PC-3 (cell line): ENCODE results near the gene KCNQ1. TPM values are rescaled to one million over a fixed set of nuclear protein-coding genes. Genes with fewer than 3 reads are reported as not detected.

Experiments used
- ATAC-seq: fragments of 200-7000 bp; cut with Tn5 transposase; 2 replicates; pipeline ENCODE4 v1.9.1; 2020; ENCODE audit warnings: mild to moderate bottlenecking, moderate library complexity
- BruUV-seq: library from RNA; stranded (reverse); fragments of 400-500 nt; replicated peaks from 2 replicates; lab custom pipeline; 2021; lab: Mats Ljungman, UMichigan
- CTCF ChIA-PET: fragments of 300-600 bp; sonication (Branson Sonifier 250); formaldehyde crosslinking; loops from one replicate; lab custom pipeline; 2022; ENCODE audit warnings: antibody characterized with exemption; lab: Charles Lee
- POLR2A ChIA-PET: fragments of 300-600 bp; sonication (Branson Sonifier 250); formaldehyde crosslinking; loops from one replicate; lab custom pipeline; 2022; ENCODE audit warnings: antibody characterized with exemption; ENCODE audit not compliant: unreplicated experiment; lab: Charles Lee
- DNase-seq: peaks from one replicate; pipeline ENCODE4 v3.0.0-alpha.2; 2015
- H2AFZ ChIP-seq: fragments of 300-600 bp; sonication (generic); 2 replicates; pipeline ENCODE4 v1.6.0; 2016; ENCODE audit warnings: antibody characterized with exemption, low read length
- H3F3A ChIP-seq: fragments of 300-600 bp; sonication (generic); one replicate; pipeline ENCODE4 v1.6.0; 2017; ENCODE audit warnings: antibody characterized with exemption, low read length, control low read depth, mild to moderate bottlenecking; ENCODE audit not compliant: unreplicated experiment
- H3K27ac ChIP-seq: fragments of 300-600 bp; sonication (generic); 2 replicates; pipeline ENCODE4 v1.5.1; 2016; ENCODE audit warnings: mild to moderate bottlenecking, low read length
- H3K27me3 ChIP-seq: fragments of 300-600 bp; sonication (generic); 2 replicates; pipeline ENCODE4 v1.6.1; 2016; ENCODE audit warnings: low read length, mixed read lengths
- H3K36me3 ChIP-seq: fragments of 300-600 bp; sonication (generic); 2 replicates; pipeline ENCODE4 v1.6.1; 2016; ENCODE audit warnings: low read depth, mixed run types, low read length, mixed read lengths
- H3K4me1 ChIP-seq: fragments of 300-600 bp; sonication (generic); 2 replicates; pipeline ENCODE4 v1.5.1; 2016; ENCODE audit warnings: low read length; ENCODE audit not compliant: insufficient read depth
- H3K4me2 ChIP-seq: fragments of 300-600 bp; sonication (generic); 2 replicates; pipeline ENCODE4 v1.6.0; 2016; ENCODE audit warnings: low read length
- H3K4me3 ChIP-seq: fragments of 300-600 bp; sonication (generic); 2 replicates; pipeline ENCODE4 v1.5.1; 2016; ENCODE audit warnings: mild to moderate bottlenecking, low read length, mixed read lengths
- H3K79me2 ChIP-seq: fragments of 300-600 bp; sonication (generic); 2 replicates; pipeline ENCODE4 v1.6.1; 2017; ENCODE audit warnings: low read length, mixed read lengths
- H3K9ac ChIP-seq: fragments of 300-600 bp; sonication (generic); 2 replicates; pipeline ENCODE4 v1.6.0; 2016; ENCODE audit warnings: mild to moderate bottlenecking, low read length
- H3K9me2 ChIP-seq: fragments of 300-600 bp; sonication (generic); replicated peaks from 2 replicates; pipeline ENCODE4 v1.6.1; 2016; ENCODE audit warnings: mixed run types, low read length, mixed read lengths
- H3K9me3 ChIP-seq: fragments of 300-600 bp; sonication (generic); 2 replicates; pipeline ENCODE4 v1.6.1; 2016; ENCODE audit warnings: low read length, mixed read lengths
- H4K20me1 ChIP-seq: fragments of 300-600 bp; sonication (generic); 2 replicates; pipeline ENCODE4 v1.6.1; 2016; ENCODE audit warnings: low read length, mixed read lengths
- EZH2 ChIP-seq: fragments of 300-600 bp; sonication (generic); IDR thresholded peaks from one replicate; pipeline ENCODE4 v1.6.1; 2017; ENCODE audit warnings: antibody characterized with exemption, mild to moderate bottlenecking, low read length; ENCODE audit not compliant: unreplicated experiment
- EZH2phosphoT487 ChIP-seq: fragments of 300-600 bp; sonication (generic); IDR thresholded peaks from 2 replicates; pipeline ENCODE4 v1.6.1; 2018; ENCODE audit warnings: mild to moderate bottlenecking, antibody characterized with exemption, low read length, borderline replicate concordance
- intact Hi-C: fragments of 100-400 bp; cut with micrococcal nuclease; formaldehyde crosslinking; loops from 2 replicates; pipeline ENCODE4 v1.9.0; 2023
- total RNA-seq: library from RNA; depleted of rRNA; stranded (reverse); fragments of >200 nt; gene quantifications from 2 replicates; pipeline ENCODE4 v1.2.3, GENCODE V29; 2014
- TF ChIP-seq, protein P1 (sequence below): fragments of 300-600 bp; sonication (generic); conservative IDR thresholded peaks from 2 replicates; pipeline ENCODE4 v1.5.1; 2017; ENCODE audit warnings: antibody characterized with exemption, low read depth, mild to moderate bottlenecking, low read length

The KCNQ1 gene
- total RNA-seq, 1 experiment from 2014 or later = 0.40 TPM

DNA sequence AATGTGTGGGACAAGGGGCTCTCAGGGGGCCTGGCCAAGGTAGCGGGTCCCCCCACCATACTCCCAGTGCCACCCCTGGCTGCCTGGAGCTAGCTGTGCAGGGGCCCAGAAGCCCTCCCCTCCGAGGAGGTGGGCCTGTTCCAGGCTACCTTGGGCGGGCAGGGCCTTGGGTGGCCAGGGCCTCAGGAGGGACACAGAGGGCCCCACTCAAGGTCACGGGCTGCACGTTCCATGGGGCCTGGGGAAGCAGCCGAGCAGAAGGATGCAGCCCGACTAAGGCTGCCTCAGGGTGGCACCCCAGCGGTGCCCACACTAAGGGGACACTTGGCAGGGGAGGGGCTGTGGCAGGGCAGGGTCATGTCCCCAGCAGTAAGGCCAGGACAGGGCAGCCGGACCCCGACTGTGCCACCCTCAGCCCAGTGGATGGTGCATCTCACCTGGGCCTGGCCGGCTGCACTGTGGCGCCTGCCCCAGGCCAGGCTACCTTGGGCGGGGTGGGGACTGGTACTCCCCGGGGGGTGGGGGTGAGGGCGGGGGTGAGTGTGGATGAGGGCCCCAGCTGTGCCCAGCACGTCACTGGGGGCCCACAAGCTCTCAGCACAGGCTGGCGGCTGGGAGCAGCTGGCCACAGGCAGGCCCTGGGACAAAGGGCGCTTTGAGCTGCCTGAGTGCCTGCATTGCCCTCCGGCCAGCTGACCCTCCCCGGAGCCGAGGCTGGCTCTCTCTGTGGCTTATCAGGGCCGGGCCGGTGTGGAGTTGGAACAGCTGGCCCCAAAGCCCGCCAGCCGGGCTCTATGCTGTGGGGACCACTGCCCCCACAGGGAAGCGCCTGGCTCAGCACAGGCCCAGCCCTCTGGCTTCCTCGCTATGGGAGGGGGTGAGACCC, 117.1 kb downstream of the KCNQ1 start:
- Histone ChIP-seq H3K4me1 (no peaks in the 10 kb centered on the region), H3K79me2 (no peaks in the 10 kb centered on the region), H3K4me2 (no peak overlapping the region), H3K9me3 (no peaks in the 10 kb centered on the region), H3K9me2 (no peaks in the 10 kb centered on the region), H3K27ac (no peak overlapping the region), H3K9ac (no peak overlapping the region), H3K27me3 (no peaks in the 10 kb centered on the region), H2AFZ (no peak overlapping the region), H4K20me1 (no peaks in the 10 kb centered on the region), H3F3A (no peaks in the 10 kb centered on the region), H3K4me3 (no peak overlapping the region), H3K36me3 (no peaks in the 10 kb centered on the region)
- no TSS peak for BruUV-seq
- intact Hi-C loops = no loop called here
- ATAC-seq (no peak), DNase-seq (no peak)
- ChIA-PET CTCF (no interaction called here), POLR2A (no interaction called here)
- TF ChIP-seq EZH2phosphoT487 (no peak), EZH2 (no peak)
- TF ChIP-seq, protein P1, sequence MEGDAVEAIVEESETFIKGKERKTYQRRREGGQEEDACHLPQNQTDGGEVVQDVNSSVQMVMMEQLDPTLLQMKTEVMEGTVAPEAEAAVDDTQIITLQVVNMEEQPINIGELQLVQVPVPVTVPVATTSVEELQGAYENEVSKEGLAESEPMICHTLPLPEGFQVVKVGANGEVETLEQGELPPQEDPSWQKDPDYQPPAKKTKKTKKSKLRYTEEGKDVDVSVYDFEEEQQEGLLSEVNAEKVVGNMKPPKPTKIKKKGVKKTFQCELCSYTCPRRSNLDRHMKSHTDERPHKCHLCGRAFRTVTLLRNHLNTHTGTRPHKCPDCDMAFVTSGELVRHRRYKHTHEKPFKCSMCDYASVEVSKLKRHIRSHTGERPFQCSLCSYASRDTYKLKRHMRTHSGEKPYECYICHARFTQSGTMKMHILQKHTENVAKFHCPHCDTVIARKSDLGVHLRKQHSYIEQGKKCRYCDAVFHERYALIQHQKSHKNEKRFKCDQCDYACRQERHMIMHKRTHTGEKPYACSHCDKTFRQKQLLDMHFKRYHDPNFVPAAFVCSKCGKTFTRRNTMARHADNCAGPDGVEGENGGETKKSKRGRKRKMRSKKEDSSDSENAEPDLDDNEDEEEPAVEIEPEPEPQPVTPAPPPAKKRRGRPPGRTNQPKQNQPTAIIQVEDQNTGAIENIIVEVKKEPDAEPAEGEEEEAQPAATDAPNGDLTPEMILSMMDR = no peak

DNA sequence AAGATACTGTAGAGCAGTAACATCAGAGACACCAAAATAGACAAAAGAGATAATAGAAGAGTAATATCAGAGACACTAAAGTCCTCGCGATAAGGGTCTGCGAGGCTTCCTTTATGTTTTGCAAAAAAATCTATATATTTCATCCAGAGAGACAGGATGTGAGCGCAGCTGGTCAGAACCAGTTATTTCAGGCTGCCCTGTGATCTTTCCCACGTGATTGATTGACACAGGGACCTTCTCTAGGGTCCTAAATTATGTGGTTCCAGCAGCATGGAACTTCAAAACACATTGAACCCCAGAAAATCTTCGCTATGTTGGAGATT, 118.0 kb downstream of the KCNQ1 start:
- no TSS peak for BruUV-seq
- no peaks in the 10 kb centered on the region for H3F3A ChIP-seq
- no peak overlapping the region for H2AFZ ChIP-seq
- TF ChIP-seq, protein P1 = no peak
- TF ChIP-seq EZH2 = no peak
- no peak for TF ChIP-seq EZH2phosphoT487
- no peaks in the 10 kb centered on the region for H3K27me3 ChIP-seq
- intact Hi-C loops = no loop called here
- CTCF ChIA-PET = no interaction called here
- H3K9ac ChIP-seq = no peak overlapping the region
- no peaks in the 10 kb centered on the region for H3K9me2 ChIP-seq
- no peaks in the 10 kb centered on the region for H3K36me3 ChIP-seq
- no peak overlapping the region for H3K27ac ChIP-seq
- H3K4me1 ChIP-seq = no peaks in the 10 kb centered on the region
- no peak for DNase-seq
- no peaks in the 10 kb centered on the region for H3K9me3 ChIP-seq
- POLR2A ChIA-PET = no interaction called here
- no peak overlapping the region for H3K4me2 ChIP-seq
- no peak for ATAC-seq
- H4K20me1 ChIP-seq = no peaks in the 10 kb centered on the region
- H3K79me2 ChIP-seq = no peaks in the 10 kb centered on the region
- no peak overlapping the region for H3K4me3 ChIP-seq

DNA sequence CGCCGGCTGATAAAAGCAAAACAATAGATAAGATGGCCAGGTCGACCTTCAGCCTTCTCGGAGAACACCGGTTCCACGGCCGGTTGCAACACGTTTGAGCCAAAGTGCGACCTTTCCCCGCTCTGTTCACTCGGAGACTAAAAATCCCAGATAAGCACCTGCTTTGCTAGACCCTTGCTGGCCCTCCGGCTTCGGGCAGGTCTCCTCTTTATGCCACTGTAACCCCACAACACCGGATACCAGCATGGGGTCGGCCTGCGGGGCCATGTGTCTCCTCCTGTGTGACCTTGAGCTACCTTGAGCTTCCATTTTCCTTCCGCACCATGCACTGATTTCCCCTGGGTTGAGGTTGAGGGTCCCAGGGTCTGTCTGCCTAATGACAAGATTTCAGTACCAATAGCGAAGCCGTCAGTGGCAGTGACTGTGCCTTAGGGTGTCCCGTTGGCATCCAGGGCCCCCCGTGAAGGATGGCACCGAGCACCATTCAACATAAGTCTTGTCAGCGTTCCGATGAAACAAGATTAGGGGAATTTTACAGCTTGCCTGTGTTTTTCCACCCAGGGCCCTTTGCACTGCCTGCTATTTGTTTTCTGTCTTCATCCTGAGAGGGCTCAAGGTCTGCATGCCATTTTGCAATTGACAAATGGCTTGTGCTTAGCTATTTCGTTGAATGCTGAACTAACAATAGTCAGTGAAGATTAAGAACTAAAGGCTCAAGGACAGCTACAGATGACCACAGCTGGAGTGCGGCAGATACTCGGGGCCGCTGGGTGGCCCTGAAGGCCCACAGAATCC, 118.6 kb downstream of the KCNQ1 start:
- Histone ChIP-seq H3F3A (no peaks in the 10 kb centered on the region), H3K27me3 (no peaks in the 10 kb centered on the region), H3K27ac (no peak overlapping the region), H3K36me3 (no peaks in the 10 kb centered on the region), H3K4me3 (no peak overlapping the region), H3K4me2 (no peak overlapping the region), H3K9me2 (no peaks in the 10 kb centered on the region), H3K4me1 (no peaks in the 10 kb centered on the region), H4K20me1 (no peaks in the 10 kb centered on the region), H3K9me3 (no peaks in the 10 kb centered on the region), H3K79me2 (no peaks in the 10 kb centered on the region), H3K9ac (no peak overlapping the region), H2AFZ (no peak overlapping the region)
- ChIA-PET CTCF (no interaction called here), POLR2A (no interaction called here)
- no peak for TF ChIP-seq EZH2
- TF ChIP-seq EZH2phosphoT487 = no peak
- TF ChIP-seq, protein P1 = no peak
- ATAC-seq (no peak), DNase-seq (no peak)
- BruUV-seq = no TSS peak
- intact Hi-C loops = no loop called here
